SK-N-SH (cell line): ENCODE data around the gene MND1. TPM values are rescaled to one million over a fixed set of nuclear protein-coding genes. Genes with fewer than 3 reads are reported as not detected.
"Not testable (repeated sequence)": the region's sequence is repeated elsewhere in the genome, so short reads cannot be mapped to it uniquely, and the experiment has no call there.

Experiments used
- CTCF ChIA-PET: fragments of 300-600, 350-600 bp; formaldehyde crosslinking; extraction: SDS; loops from one replicate; lab custom pipeline; 2021; lab: Yijun Ruan, JAX
- POLR2A ChIA-PET: fragments of 350-600 bp; sonication (Branson Sonifier 250); formaldehyde crosslinking; extraction: SDS; loops from one replicate; lab custom pipeline; 2020; ENCODE audit warnings: antibody characterized with exemption, inconsistent platforms; lab: Yijun Ruan, JAX
- DNase-seq: peaks from one replicate; pipeline ENCODE4 v3.0.0; 2012
- H2AFZ ChIP-seq: fragments of 200-600 bp; sonication (generic); 2 replicates; pipeline ENCODE4 v1.8.1; 2016; ENCODE audit warnings: antibody characterized with exemption, mild to moderate bottlenecking, low read depth
- H3F3A ChIP-seq: fragments of 200-600 bp; sonication (generic); replicated peaks from 2 replicates; pipeline ENCODE3; 2016; ENCODE audit warnings: antibody characterized with exemption, mild to moderate bottlenecking; ENCODE audit not compliant: insufficient read depth
- H3K27ac ChIP-seq, 2 experiments: fragments of 200-500 bp in 1 of 2; fragments of 200-600 bp in 1 of 2; sonication (Bioruptor generic) in 1 of 2; sonication (generic), shearing (Covaris generic) in 1 of 2; 2 replicates each; pipeline versions ENCODE4 v1.5.1 to v1.6.1; 2014 to 2016; ENCODE audit warnings: low read depth in 2 of 2, inconsistent platforms in 1 of 2, low read length in 1 of 2, mild to moderate bottlenecking in 1 of 2, mixed read lengths in 1 of 2
- H3K27me3 ChIP-seq: fragments of 200-600 bp; sonication (generic), shearing (Covaris generic); 2 replicates; pipeline ENCODE4 v1.6.1; 2016; ENCODE audit warnings: mixed run types; ENCODE audit not compliant: insufficient read depth
- H3K36me3 ChIP-seq, 2 experiments: fragments of 200-500 bp in 1 of 2; fragments of 200-600 bp in 1 of 2; sonication (Bioruptor generic) in 1 of 2; sonication (generic) in 1 of 2; replicated peaks in 1 of 2; 2 replicates each; pipeline versions ENCODE3 to v1.5.1; 2014 to 2016; ENCODE audit warnings: low read length in 1 of 2, mild to moderate bottlenecking in 1 of 2; ENCODE audit not compliant: insufficient read depth in 2 of 2, control insufficient read depth in 1 of 2
- H3K4me1 ChIP-seq, 2 experiments: fragments of 200-500 bp in 1 of 2; fragments of 200-600 bp in 1 of 2; sonication (Bioruptor generic) in 1 of 2; sonication (generic), shearing (Covaris generic) in 1 of 2; 2 replicates each; pipeline versions ENCODE4 v1.5.1 to v1.6.1; 2014 to 2016; ENCODE audit warnings: low read depth in 1 of 2, low read length in 1 of 2, mixed run types in 1 of 2; ENCODE audit not compliant: insufficient read depth in 2 of 2, control insufficient read depth in 1 of 2
- H3K4me2 ChIP-seq: fragments of 200-600 bp; sonication (generic), shearing (Covaris generic); 2 replicates; pipeline ENCODE4 v1.6.1; 2017; ENCODE audit warnings: mixed run types
- H3K4me3 ChIP-seq, 2 experiments: fragments of 200-500 bp in 1 of 2; fragments of 200-600 bp in 1 of 2; sonication (Bioruptor generic) in 1 of 2; sonication (generic), shearing (Covaris generic) in 1 of 2; 2 replicates each; pipeline versions ENCODE4 v1.5.1 to v1.8.1; 2014 to 2016; ENCODE audit warnings: low read depth in 2 of 2, inconsistent platforms in 1 of 2, low read length in 1 of 2, mild to moderate bottlenecking in 1 of 2, mixed read lengths in 1 of 2, moderate library complexity in 1 of 2
- H3K79me2 ChIP-seq: fragments of 200-600 bp; sonication (generic); 2 replicates; pipeline ENCODE4 v1.8.1; 2017; ENCODE audit warnings: mild to moderate bottlenecking; ENCODE audit not compliant: insufficient read depth
- H3K9ac ChIP-seq: fragments of 200-600 bp; sonication (generic); 2 replicates; pipeline ENCODE4 v1.6.1; 2017; ENCODE audit warnings: mixed run types
- H3K9me2 ChIP-seq: fragments of 200-600 bp; sonication (generic); 2 replicates; pipeline ENCODE4 v1.6.1; 2017; ENCODE audit warnings: mixed run types
- H3K9me3 ChIP-seq: fragments of 200-600 bp; sonication (generic); 2 replicates; pipeline ENCODE4 v1.6.1; 2017; ENCODE audit warnings: mixed run types, mild to moderate bottlenecking, moderate library complexity
- H4K20me1 ChIP-seq: fragments of 200-600 bp; sonication (generic); 2 replicates; pipeline ENCODE4 v1.6.1; 2017; ENCODE audit warnings: mild to moderate bottlenecking, mixed run types; ENCODE audit not compliant: insufficient read depth
- ELF1 ChIP-seq: IDR thresholded peaks from 2 replicates; pipeline ENCODE4 v1.4.0; 2012
- EZH2phosphoT487 ChIP-seq: fragments of 200-600 bp; sonication (generic); IDR thresholded peaks from 2 replicates; pipeline ENCODE4 v1.6.1; 2017; ENCODE audit warnings: low read depth, mixed run types, mild to moderate bottlenecking, antibody characterized with exemption, moderate library complexity, borderline replicate concordance
- FOSL2 ChIP-seq: IDR thresholded peaks from 2 replicates; pipeline ENCODE4 v1.4.0; 2012; ENCODE audit warnings: low read depth, mild to moderate bottlenecking, moderate library complexity, borderline replicate concordance
- GABPA ChIP-seq: IDR thresholded peaks from 2 replicates; pipeline ENCODE4 v1.4.0; 2012; ENCODE audit warnings: low read depth, mild to moderate bottlenecking
- MAX ChIP-seq: IDR thresholded peaks from 2 replicates; pipeline ENCODE4 v1.4.0; 2012; ENCODE audit warnings: low read depth
- NFIC ChIP-seq: IDR thresholded peaks from 2 replicates; pipeline ENCODE4 v1.4.0; 2012; ENCODE audit warnings: borderline replicate concordance
- NRF1 ChIP-seq: IDR thresholded peaks from 2 replicates; pipeline ENCODE4 v1.6.1; 2012; ENCODE audit warnings: low read depth, mild to moderate bottlenecking, low read length
- RCOR1 ChIP-seq: fragments of 150-350 bp; IDR thresholded peaks from 2 replicates; pipeline ENCODE4 v1.6.1; 2017; ENCODE audit warnings: antibody characterized with exemption, low read length
- SMC3 ChIP-seq: IDR thresholded peaks from 2 replicates; pipeline ENCODE4 v1.6.1; 2012; ENCODE audit warnings: low read depth, low read length, improper control_type of control experiment
- YY1 ChIP-seq: IDR thresholded peaks from 2 replicates; pipeline ENCODE4 v1.4.0; 2012; ENCODE audit warnings: low read depth, mild to moderate bottlenecking
- ZBTB33 ChIP-seq: IDR thresholded peaks from 2 replicates; pipeline ENCODE4 v1.4.0; 2012; ENCODE audit warnings: low read depth, borderline replicate concordance
- WGBS: methylation state at CpG from one replicate; pipeline ENCODE4 v1.1.6; 2017; ENCODE audit warnings: low lambda C conversion rate; 5-methylcytosine and 5-hydroxymethylcytosine counted together
- polyA plus RNA-seq, 3 experiments: library from polyadenylated mRNA; depleted of rRNA; stranded (reverse); fragments of >200 nt; gene quantifications; 2 replicates each; pipeline ENCODE4 v1.2.3, GENCODE V29; 2012
- TF ChIP-seq, protein P1 (sequence below): fragments of 150-350 bp; IDR thresholded peaks from 2 replicates; pipeline ENCODE4 v1.6.1; 2017; ENCODE audit warnings: antibody characterized with exemption, low read length, low read depth, borderline replicate concordance

MND1 gene
- polyA plus RNA-seq, 1 of the 3 experiments (the other 2 are of a cell fraction), result 2.4 TPM

GRCh38 chr4:153451145-153451544 is 106.7 kb downstream of the MND1 start:
- POLR2A ChIA-PET, H3K4me1 ChIP-seq, H3K27ac ChIP-seq, H3K4me3 ChIP-seq, H3K27me3 ChIP-seq, H3K9ac ChIP-seq, DNase-seq, H4K20me1 ChIP-seq, H3F3A ChIP-seq, H3K9me2 ChIP-seq, H2AFZ ChIP-seq, H3K4me2 ChIP-seq, H3K79me2 ChIP-seq, H3K9me3 ChIP-seq, H3K36me3 ChIP-seq: not testable (repeated sequence)
- CTCF ChIA-PET, result interaction anchor here (0.6 kb wide), 1 partner anchor 93 kb away, joined by 3 read pairs; no protein-coding TSS in a partner anchor
- WGBS, result 87% methylated on average over 13 of the region's 13 CpGs

DNA sequence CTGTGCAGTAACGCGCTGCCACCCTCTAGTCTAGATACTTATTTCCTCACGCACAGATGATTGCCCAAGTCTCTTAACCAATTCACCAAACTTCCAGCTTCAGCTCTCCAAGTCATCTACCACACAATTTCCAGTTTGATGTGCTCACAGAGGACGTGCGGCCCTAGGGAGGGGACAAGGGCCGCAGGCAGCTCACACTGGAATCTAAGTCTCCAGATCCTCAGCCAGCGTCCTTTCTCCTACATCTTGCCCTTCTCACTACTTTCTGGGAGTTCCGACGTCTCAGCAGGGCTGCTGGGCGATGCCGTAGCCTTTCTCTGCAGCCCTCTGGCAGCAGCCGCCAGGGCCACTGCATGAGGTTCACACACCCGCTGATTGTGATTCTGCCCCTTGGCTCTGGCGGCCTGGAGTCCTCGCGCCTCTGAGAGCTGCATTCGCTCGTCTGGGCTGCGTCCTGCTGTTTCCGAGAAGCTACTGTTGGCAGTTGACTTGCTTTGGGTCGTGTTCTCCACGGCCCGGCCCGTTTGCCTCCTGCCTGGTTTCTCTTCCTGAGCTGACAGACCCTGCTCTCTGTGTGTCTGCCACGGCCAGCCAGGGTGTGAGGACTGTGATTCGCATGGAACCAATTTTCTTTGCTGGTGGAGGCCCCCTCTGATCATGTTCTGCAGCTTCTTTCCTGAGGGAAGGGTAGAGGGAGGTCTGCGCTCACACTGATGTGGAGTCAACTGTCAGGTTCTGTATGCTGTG is 107.6 kb downstream of the MND1 start:
- WGBS, result 93% methylated on average over 26 of the region's 27 CpGs
- CTCF ChIA-PET, result interaction anchor here (1.0 kb wide), 1 partner anchor 13 kb away, joined by 3 read pairs; no protein-coding TSS in a partner anchor

More for the DNA sequence above, 107.6 kb downstream of the MND1 start:
- Histone ChIP-seq H3K4me1 (peaks cover 3% of the 10 kb centered on the region in 2 experiments; a peak in 2 of 4 replicates), H3K9me3 (no peaks in the 10 kb centered on the region), H3K36me3 (no peaks in the 10 kb centered on the region), H3K4me2 (no peak overlapping the region), H3F3A (peaks cover 5% of the 10 kb centered on the region), H2AFZ (no peak overlapping the region), H3K27ac (no peak overlapping the region), H3K79me2 (no peaks in the 10 kb centered on the region), H3K9ac (no peak overlapping the region), H3K27me3 (no peaks in the 10 kb centered on the region), H4K20me1 (no peaks in the 10 kb centered on the region), H3K9me2 (no peaks in the 10 kb centered on the region), H3K4me3 (no peak overlapping the region)
- no peak for TF ChIP-seq EZH2phosphoT487
- TF ChIP-seq, protein P1, sequence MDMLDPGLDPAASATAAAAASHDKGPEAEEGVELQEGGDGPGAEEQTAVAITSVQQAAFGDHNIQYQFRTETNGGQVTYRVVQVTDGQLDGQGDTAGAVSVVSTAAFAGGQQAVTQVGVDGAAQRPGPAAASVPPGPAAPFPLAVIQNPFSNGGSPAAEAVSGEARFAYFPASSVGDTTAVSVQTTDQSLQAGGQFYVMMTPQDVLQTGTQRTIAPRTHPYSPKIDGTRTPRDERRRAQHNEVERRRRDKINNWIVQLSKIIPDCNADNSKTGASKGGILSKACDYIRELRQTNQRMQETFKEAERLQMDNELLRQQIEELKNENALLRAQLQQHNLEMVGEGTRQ, result no peak
- no peak for TF ChIP-seq NRF1
- no peak for TF ChIP-seq NFIC
- TF ChIP-seq SMC3, result no peak
- TF ChIP-seq RCOR1, result no peak
- no peak for TF ChIP-seq GABPA
- no peak for TF ChIP-seq ZBTB33
- TF ChIP-seq YY1, result no peak
- TF ChIP-seq ELF1, result no peak
- TF ChIP-seq MAX, result no peak
- TF ChIP-seq FOSL2, result no peak
- POLR2A ChIA-PET, result no interaction called here
- DNase-seq, result no peak
